HG02973 (cell line): ENCODE results near the gene TMEM134.

Source experiments
- ATAC-seq: cut with Tn5 transposase; IDR thresholded peaks from one replicate; pipeline ENCODE4 v1.9.1; 2021; ENCODE audit warnings: moderate library complexity; ENCODE audit not compliant: unreplicated experiment

TMEM134 gene

GRCh38 chr11:67500831-67501715 is 32.0 kb upstream of the TMEM134 start:
- no peak for ATAC-seq

GRCh38 chr11:67500484-67500821 is 31.4 kb upstream of the TMEM134 start:
- ATAC-seq, result no peak

DNA sequence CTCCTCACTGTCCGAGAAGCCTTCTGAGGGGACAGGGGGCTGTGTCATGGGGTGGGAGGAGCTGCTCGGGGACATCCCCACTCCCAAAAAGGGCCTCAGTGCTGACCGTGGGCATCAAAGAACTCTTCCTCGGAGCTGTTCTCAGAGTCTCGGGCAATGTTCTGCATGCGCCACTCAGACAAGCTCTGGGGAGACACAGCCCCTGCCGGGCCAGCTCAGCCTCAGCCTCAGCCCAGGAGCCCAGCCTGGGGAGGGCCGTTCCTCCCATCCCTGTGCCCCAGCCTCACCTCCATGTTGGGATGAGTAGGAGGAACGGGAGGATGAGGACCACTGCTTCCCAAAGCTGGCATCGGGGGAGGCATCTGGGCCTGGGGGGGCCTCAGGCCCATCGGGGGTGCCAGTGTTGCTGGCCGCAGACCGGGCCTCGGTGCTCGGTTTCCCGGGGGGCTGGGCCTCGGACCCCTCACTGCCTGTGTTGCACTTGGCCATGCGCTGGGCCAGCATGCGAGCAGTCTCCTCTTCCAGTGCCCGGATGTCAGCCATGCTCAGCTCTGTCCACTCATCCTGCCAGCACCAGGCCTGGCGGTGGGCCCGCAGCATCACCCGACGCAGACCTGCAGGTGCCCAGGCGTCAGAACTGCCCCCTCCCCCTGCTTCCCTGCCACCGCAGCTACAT is 30.9 kb upstream of the TMEM134 start:
- ATAC-seq, result no peak

- no peak for ATAC-seq
Observed at GRCh38 chr11:67498544-67498972, 29.5 kb upstream of the TMEM134 start.

DNA sequence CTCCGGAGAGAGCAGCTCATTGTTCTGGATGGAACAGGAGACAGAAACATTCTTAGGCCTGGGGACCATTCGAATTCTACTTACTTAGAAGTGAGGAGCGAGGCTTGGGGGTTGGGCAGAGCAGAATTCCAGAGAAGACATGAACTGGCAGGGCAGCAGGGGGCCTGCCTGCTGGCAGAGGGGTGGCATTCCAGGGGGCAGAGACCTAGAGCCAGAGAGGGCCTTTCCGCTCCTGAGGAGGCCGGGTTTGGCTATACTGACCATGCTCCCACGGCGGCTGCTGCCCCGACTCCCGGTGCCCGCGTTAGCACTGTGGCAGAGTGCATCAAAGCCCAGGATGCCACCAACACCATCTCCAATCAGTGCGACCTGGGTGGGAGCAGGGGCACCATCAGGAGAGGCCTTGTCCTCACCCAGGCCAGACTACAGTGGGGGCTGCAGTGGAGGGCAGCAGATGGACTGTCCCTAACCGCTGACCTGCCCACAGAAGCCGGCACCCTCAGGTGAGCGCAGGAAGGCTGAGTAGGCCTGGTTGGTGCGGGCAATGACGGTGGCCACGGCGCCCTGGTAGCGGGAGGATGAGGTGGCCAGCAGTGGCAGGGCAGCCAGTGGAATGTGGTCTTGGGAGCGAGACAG is 28.7 kb upstream of the TMEM134 start:
- ATAC-seq, result no peak

GRCh38 chr11:67496113-67496512 is 27.1 kb upstream of the TMEM134 start:
- no peak for ATAC-seq

DNA sequence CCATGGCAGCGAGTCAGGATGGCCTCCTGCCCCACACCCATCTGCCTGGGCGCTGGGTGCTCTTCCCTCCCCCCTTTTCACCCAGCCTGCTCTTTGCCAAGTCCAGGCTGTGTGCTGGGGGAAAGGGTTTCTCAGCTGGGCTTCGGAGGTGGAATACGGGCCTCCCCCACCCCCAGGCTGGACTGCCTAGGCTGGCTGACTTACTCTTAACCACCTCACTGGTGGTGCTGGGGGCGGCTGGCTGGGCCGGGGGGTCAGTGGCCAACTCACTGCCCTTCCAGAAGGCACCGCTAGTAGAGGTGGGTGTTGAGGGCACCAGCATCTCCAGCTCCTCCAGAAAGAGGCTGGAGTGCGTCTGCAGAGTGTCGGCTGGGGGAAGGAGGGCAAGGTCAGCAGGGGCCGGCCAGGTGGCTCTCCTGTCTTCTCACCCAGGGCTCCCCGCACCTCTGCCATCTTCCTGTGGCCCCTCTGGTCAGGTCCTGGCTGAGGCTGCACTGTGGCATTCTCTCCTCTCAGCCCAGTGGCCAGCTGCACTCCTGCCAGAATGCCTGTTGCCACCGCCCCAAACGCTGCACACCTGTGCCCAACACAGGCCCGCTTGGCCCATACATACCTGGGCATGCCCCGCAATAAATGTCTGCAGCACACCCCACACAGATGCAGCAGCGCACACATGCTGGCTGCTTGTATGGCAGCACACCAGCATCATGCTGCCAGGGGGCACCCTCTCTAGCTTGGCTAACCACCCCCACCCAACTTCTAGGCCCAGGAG is 26.4 kb upstream of the TMEM134 start:
- ATAC-seq, result no peak

DNA sequence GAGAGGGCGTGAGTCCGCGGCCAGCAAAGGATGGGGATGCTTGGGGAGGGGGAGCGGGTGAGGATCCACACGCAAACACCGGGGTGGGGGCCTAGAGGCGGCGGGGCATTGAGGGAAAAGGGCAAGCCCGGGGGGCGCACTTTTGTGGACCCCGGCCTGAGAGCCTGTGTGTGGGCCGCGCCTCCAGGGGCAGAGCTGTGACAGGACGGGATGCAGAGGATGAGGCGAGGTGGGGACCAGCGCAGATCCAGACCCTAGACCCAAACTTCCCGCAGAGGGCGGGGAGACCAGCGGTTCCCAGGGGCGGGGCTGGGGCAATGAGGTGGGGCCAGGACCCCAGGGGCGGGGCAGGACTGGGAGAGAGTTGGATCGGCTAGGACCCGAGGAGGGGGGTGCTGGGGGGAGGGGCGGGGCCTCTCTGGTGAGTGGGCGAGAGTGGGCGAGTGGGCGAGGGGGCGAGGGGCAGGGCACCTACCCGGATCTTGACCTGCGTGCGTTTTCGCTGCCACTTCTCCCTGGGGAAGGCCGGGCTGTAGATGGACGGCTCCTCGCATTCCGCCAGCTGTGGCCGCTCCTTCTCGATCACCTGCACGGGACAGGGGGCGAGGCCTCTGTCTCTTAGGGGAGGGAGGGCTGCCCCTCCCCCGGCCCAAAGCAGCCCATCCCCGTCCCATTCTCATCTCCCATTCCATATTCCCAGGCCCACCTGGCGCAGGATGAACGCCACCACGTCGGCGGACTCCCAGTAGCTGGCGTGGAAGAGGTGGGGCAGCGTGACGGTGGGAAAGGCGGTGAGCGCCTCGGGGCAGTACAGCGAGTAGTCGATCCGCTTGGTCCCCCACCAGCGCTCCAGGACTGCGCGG is 25.6 kb upstream of the TMEM134 start:
- no peak for ATAC-seq

GRCh38 chr11:67493548-67494370 is 24.7 kb upstream of the TMEM134 start:
- ATAC-seq, result no peak

GRCh38 chr11:67492801-67493547 is 23.9 kb upstream of the TMEM134 start:
- no peak for ATAC-seq

DNA sequence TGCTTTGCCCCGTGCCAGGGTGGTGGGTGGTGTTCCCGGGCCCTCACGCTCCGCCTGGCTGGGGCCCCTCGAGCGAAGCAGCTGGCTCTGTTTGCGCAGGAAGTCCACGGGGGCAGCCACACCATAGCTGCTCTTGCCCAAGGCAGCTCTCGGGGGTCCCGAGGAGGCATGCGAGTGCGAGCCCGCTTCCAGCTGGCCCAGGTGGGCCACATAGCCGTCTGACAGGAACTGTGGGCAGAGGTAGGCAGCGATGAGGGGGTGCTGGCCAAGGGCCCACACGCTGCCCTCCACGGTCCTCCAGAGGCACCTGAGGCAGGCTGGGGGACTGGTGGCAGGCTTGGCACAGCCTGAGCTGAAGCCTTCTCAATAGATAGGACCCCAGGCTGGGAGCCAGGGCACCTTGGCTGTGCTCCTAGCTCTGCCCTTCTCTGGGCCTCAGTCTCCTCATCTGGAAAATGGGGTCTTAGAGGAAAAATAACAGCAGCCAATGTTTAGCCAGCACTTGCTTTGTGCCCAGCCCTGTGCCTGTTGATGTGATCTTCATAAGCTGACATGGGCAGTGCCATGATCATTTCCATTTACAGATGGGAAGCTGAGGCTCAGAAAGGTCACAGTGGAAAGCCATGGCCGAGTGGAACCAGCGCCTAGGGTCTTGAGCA is 23.1 kb upstream of the TMEM134 start:
- no peak for ATAC-seq

DNA sequence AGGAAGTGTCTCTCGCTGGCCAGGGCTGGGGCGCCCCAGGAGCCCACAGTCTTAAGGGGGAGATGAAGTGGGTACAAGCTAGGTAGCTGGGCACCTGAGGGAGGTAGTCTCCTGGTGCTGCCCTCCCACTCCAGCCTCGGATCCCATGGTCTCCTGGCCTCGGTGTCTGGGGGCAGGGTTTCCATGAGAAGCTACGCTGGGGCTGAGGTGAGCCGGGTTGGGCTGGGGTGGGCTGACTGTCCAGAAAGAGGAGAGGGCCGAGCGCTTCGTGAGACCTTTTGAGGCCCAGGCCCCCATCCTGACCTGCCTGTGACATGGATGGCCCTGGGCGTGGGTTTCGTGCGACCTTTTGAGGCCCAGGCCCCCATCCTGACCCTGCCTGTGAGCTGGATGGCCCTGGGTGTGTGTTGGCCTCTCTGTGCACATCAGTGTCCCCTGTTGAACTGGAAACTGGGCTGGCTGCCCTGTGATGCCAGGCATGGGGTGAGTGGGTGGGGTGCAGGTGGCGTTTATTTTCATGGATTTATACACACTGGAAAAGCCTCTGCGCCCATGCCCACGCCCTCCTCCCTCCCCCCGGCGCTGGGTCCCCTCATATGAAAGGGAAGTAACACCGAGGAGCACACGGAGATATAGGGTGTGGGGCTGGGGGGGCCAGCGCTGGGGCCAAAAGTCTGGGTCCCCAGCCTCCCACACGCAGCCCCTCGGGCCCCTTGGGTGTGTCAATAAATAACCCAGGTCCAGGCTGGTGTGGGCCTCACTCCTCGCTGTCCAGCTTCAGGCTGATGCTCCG is 22.4 kb upstream of the TMEM134 start:
- ATAC-seq, result no peak

GRCh38 chr11:67490727-67491065 is 21.6 kb upstream of the TMEM134 start:
- no peak for ATAC-seq

GRCh38 chr11:67489885-67490726 is 21.1 kb upstream of the TMEM134 start:
- ATAC-seq, result no peak

DNA sequence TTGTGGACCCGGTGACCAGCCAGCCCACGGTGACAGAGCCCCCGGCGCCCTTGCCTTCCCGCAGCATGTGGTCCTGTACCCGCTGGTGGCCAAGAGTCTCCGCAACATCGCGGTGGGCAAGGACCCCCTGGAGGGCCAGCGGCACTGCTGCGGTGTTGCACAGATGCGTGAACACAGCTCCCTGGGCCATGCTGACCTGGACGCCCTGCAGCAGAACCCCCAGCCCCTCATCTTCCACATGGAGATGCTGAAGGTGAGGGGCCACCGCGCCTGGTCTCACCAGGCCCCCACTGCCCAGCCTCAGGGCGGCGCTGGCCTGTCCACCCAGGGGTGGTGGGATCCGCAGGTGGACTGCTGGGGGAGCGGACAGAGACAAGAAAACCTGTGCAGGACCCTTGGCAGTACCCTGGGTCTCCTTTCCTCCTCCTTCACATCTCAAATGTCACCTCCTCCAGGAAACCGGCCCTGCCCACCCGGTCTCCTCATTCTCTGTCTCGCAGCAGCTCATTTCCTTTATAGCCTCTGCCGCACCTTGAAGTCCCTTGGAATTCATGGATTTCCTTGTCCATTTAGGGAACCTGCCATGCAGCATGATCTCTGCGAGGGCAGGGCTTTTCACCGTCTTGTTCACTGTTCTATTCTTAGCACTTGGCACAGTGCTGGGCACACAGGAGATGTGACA is 20.3 kb upstream of the TMEM134 start:
- no peak for ATAC-seq
